Uterus (tissue), 4 donors: ENCODE measurements around the gene ITPA. TPM values are rescaled to one million over a fixed set of nuclear protein-coding genes. Genes with fewer than 3 reads are reported as not detected.
A peak's percentile ranks its signal among the peaks of the same experiment; 100 is the strongest.

Experiments used
- DNase-seq, 2 donors: peaks; one replicate each; pipeline ENCODE4 v3.0.0-alpha.2; 2019 to 2020
- H3K27ac ChIP-seq, 2 donors: fragments of 200-600 bp; sonication (generic); 1 replicate in 1 of 2; 2 replicates in 1 of 2; pipeline ENCODE4 v1.5.1; 2016 to 2018
- H3K27me3 ChIP-seq, 2 donors: fragments of 200-600 bp; sonication (generic); one replicate each; pipeline ENCODE4 v1.5.1; 2018 to 2019; ENCODE audit warnings: control low read depth in 1 of 2
- H3K36me3 ChIP-seq, 2 donors: fragments of 200-600 bp; sonication (generic); one replicate each; pipeline ENCODE4 v1.5.1; 2019; ENCODE audit warnings: control low read depth in 1 of 2
- H3K4me1 ChIP-seq, 2 donors: fragments of 200-600 bp; sonication (generic); one replicate each; pipeline ENCODE4 v1.5.1; 2018 to 2019; ENCODE audit warnings: control low read depth in 1 of 2
- H3K4me3 ChIP-seq, 2 donors: fragments of 200-600 bp; sonication (generic); 1 replicate in 1 of 2; 2 replicates in 1 of 2; pipeline ENCODE4 v1.5.1; 2018 to 2019; ENCODE audit warnings: mild to moderate bottlenecking in 1 of 2
- H3K9me3 ChIP-seq, 2 donors: fragments of 200-600 bp; sonication (generic); one replicate each; pipeline ENCODE4 v1.5.1; 2019; ENCODE audit warnings: control low read depth in 1 of 2
- POLR2A ChIP-seq, 2 donors: fragments of 450-650 bp; IDR thresholded peaks; one replicate each; pipeline ENCODE4 v1.6.1; 2016; ENCODE audit warnings: antibody characterized with exemption in 2 of 2, mild to moderate bottlenecking in 1 of 2, moderate library complexity in 1 of 2
- intact Hi-C: fragments of 100-400 bp; cut with DNase I; formaldehyde crosslinking; loops from one replicate; pipeline ENCODE4 v1.15.1; 2023; ENCODE audit warnings: low total_unique reads
- total RNA-seq, 4 donors: library from RNA; depleted of rRNA in 3 of 4; stranded (reverse); fragments of >200 nt in 3 of 4; gene quantifications; one replicate each; pipeline versions ENCODE4 v1.1.0 to v1.2.4, GENCODE V29; 2014 to 2023
- TF ChIP-seq, protein P1 (sequence below), 4 experiments: fragments of 200-600 bp in 2 of 4; fragments of 450-650 bp in 2 of 4; sonication (generic) in 2 of 4; IDR thresholded peaks; one replicate each; pipeline ENCODE4 v1.5.1; 2016 to 2019; ENCODE audit warnings: antibody characterized with exemption in 4 of 4, mild to moderate bottlenecking in 2 of 4, moderate library complexity in 1 of 4
- donor health status: DM: yes; HTN: yes; CAD: no.

ITPA gene
- total RNA-seq, 4 donors from 2014 or later: 6.9 to 25.0 (median 21.8) TPM

DNA sequence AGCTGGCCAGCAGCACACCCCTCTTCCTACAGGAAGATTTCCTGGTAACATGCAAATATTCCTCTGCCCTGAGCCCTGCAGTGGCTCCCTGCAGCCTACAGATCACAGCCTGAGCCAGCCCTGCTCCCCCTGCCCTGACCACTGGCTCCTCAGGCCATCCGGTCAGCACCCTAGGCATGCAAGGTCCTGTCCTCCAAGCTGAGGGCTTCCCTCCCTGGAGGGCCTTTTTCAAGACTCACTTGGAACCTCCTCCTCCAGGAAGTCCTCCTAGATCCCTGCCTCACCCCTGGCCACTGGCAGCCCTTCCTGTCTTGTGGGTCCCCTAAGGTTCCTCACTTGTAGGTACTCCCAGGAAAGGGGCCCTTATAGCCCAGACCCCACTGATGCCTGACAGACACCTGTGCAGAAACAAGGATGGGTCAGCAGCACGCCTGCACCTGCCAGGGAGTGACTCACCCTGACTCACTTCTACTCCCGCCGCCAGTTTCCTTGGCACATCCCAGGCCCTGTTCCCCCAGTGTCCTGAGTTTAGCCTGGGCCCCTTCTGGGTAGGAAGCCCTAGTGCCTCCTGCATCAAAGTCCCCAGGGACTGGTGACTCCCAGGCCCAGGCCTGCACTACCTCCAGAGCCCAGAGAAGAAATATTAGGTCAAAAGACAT, 26.5 kb downstream of the ITPA start:
- no peaks in the 10 kb centered on the region for H3K9me3 ChIP-seq
- H3K27me3 ChIP-seq: peaks cover 13 to 14% of the 10 kb centered on the region in 2 donors
- TF ChIP-seq, protein P1, sequence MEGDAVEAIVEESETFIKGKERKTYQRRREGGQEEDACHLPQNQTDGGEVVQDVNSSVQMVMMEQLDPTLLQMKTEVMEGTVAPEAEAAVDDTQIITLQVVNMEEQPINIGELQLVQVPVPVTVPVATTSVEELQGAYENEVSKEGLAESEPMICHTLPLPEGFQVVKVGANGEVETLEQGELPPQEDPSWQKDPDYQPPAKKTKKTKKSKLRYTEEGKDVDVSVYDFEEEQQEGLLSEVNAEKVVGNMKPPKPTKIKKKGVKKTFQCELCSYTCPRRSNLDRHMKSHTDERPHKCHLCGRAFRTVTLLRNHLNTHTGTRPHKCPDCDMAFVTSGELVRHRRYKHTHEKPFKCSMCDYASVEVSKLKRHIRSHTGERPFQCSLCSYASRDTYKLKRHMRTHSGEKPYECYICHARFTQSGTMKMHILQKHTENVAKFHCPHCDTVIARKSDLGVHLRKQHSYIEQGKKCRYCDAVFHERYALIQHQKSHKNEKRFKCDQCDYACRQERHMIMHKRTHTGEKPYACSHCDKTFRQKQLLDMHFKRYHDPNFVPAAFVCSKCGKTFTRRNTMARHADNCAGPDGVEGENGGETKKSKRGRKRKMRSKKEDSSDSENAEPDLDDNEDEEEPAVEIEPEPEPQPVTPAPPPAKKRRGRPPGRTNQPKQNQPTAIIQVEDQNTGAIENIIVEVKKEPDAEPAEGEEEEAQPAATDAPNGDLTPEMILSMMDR (IDR thresholded peaks at IDR 0.05): no peak
- TF ChIP-seq POLR2A (IDR thresholded peaks at IDR 0.05): no peak
- no peak overlapping the region for H3K4me3 ChIP-seq
- intact Hi-C loops: no loop called here
- no peak for DNase-seq
- H3K4me1 ChIP-seq: peaks cover 0 to 9% of the 10 kb centered on the region in 2 donors
- H3K36me3 ChIP-seq: no peaks in the 10 kb centered on the region
- no peak overlapping the region for H3K27ac ChIP-seq

DNA sequence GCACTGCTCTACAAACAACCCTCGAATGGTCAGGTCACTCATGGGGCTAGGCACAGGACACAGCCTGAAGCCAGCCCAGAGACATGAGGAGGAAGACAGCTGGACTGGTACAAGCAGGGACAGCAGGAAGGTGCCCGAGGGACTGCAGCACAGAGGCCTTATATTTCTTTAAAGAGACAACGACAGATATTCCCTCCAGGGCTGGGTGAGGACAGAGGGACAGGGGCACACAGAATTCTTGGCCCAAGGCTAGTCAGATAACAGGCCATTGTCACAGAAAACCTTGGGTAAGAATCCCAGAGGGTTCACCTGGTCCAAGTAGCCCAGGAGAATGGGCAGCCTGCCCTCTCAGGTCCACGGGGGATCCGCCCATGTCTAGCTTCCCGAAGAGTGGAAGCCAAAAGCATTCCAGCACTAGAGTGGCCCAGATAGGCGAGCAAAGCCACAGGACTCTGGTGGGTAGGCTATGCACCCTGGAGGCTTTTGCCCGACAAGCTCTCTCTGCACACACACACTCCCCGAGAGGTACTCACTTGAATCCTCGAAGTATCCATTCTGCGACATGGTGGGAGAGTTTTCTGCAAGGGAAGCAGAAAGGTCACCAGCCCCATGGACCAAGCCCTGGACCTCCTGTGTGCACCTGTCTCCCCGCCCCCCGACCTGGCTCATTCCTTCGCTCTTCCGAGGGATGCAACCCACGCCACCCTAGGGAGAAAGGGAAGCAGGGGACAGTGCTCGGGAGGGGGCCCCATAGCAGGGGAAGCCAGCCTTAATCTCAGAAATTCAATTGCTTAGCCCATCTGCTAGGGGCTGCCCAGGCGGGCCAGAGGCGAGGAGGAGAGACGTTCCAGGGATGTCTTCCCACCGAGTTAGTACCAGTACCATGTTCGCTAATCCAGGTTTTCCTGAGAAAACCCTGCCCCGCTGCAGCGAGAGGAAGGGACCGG, 28.0 kb downstream of the ITPA start:
- H3K36me3 ChIP-seq: no peaks in the 10 kb centered on the region
- H3K4me3 ChIP-seq: no peak overlapping the region
- peaks cover 0 to 9% of the 10 kb centered on the region in 2 donors for H3K4me1 ChIP-seq
- DNase-seq: no peak
- no peaks in the 10 kb centered on the region for H3K9me3 ChIP-seq
- H3K27me3 ChIP-seq: peaks cover 13 to 14% of the 10 kb centered on the region in 2 donors
- TF ChIP-seq, protein P1 (IDR thresholded peaks at IDR 0.05): no peak
- no peak for TF ChIP-seq POLR2A (IDR thresholded peaks at IDR 0.05)
- H3K27ac ChIP-seq: no peak overlapping the region
- intact Hi-C loops: no loop called here

DNA sequence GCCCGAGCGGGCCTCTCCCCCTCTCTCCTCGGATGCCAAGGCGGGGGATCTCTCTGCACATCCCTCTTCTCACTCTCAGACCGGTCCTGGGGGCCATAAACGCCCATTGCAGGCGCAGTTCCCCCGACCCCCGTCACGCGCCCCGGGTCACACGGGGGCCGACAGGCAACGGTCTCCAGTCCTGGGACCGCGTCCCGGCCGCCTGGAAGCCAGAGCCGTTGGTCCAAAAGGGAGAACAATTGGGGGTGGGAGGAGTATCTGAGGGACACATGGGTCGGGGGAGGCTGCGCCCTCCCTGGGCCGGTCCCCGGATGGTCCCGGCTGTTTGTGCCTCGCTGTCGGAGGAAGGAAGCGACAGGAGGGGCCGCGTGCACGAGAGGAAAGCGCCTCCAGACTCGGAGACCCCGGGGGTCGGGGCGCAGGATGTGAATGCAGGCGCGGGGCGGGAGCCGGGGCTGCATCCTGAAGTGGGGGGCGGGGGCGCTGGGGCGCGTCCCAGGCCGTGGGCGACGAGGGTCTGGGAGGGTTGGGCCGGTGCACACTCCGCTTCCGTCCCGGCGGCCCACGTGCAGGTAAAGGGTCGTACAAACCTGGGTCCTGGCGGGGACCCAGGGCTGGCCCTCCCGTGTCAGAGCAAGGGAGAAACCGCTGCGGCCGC, 28.8 kb downstream of the ITPA start:
- no peak overlapping the region for H3K27ac ChIP-seq
- peak overlapping the region; percentile 16 to 46 for H3K4me3 ChIP-seq
- TF ChIP-seq POLR2A (IDR thresholded peaks at IDR 0.05): no peak
- TF ChIP-seq, protein P1 (IDR thresholded peaks at IDR 0.05): no peak
- H3K4me1 ChIP-seq: peaks cover 0 to 9% of the 10 kb centered on the region in 2 donors
- DNase-seq: no peak
- peaks cover 13 to 14% of the 10 kb centered on the region in 2 donors for H3K27me3 ChIP-seq
- intact Hi-C loops: no loop called here
- no peaks in the 10 kb centered on the region for H3K36me3 ChIP-seq
- no peaks in the 10 kb centered on the region for H3K9me3 ChIP-seq

DNA sequence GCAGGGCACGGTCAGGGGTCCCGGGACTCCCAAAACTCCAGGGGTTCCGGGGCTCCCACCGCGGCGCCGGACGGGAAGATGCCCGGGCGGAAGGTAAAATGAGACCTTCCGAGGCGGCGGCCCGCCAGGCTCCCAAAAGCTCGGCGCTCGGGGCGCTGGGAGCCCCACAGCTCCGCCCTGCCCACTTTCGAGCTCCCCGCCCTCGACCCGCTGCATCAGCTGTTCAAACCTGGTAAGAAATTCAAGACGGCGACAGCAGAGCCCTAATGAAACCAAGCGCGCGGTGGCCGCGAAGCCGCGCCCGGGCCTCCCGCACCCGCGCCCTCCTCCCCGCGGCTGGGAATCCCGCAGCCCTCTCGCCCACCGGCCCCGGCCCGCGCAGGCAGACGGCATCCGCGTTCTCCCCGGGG, 29.3 kb downstream of the ITPA start:
- Histone ChIP-seq H3K36me3 (no peaks in the 10 kb centered on the region), H3K27ac (no peak overlapping the region), H3K4me3 (peak overlapping the region; percentile 16 to 46), H3K27me3 (peaks cover 13 to 14% of the 10 kb centered on the region in 2 donors), H3K9me3 (no peaks in the 10 kb centered on the region), H3K4me1 (peaks cover 0 to 9% of the 10 kb centered on the region in 2 donors)
- DNase-seq: no peak
- intact Hi-C loops: no loop called here
- TF ChIP-seq, protein P1 (IDR thresholded peaks at IDR 0.05): no peak
- TF ChIP-seq POLR2A (IDR thresholded peaks at IDR 0.05): no peak
